ENCODE results near the gene FGD2. TPM values are rescaled to one million over a fixed set of nuclear protein-coding genes. Genes with fewer than 3 reads are reported as not detected.

FGD2 gene
- total and polyA plus RNA-seq, 8 donors, result 0.98 to 13.2 (median 2.8) TPM

GRCh38 chr6:36963451-36964290 lies 41.8 kb upstream of the FGD2 start:
- Histone ChIP-seq H3K27me3 (no peaks in the 10 kb centered on the region), H3K9me3 (no peaks in the 10 kb centered on the region), H3K27ac (peak overlapping the region in 1 of 4 donors; percentile 19), H3K36me3 (peaks cover 0 to 6% (median 6%) of the 10 kb centered on the region in 3 donors), H3K4me1 (peaks cover 0 to 8% (median 0%) of the 10 kb centered on the region in 3 donors), H3K4me3 (no peak overlapping the region)
- no peak for TF ChIP-seq CTCF (IDR thresholded peaks at IDR 0.05)
- ATAC-seq (peak; percentile 42 to 65 (median 54)), DNase-seq (peak in 4 of 6 donors; percentile 41 to 81 (median 73)), FAIRE-seq (no peak)
- WGBS, 2 donors, result 52 to 57% methylated on average over 11 of the region's 11 CpGs
- intact Hi-C loops (cut with DNase I), result no loop called here

- H3K9me3 ChIP-seq, result no peaks in the 10 kb centered on the region
- peak in 1 of 6 donors; percentile 62 for DNase-seq
- peaks cover 0 to 8% (median 0%) of the 10 kb centered on the region in 3 donors for H3K4me1 ChIP-seq
- H3K27ac ChIP-seq, result no peak overlapping the region
- intact Hi-C loops (cut with DNase I), result no loop called here
- H3K27me3 ChIP-seq, result no peaks in the 10 kb centered on the region
- TF ChIP-seq CTCF (IDR thresholded peaks at IDR 0.05), result no peak
- H3K4me3 ChIP-seq, result no peak overlapping the region
- FAIRE-seq, result no peak
- H3K36me3 ChIP-seq, result peaks cover 0 to 12% (median 12%) of the 10 kb centered on the region in 3 donors
- ATAC-seq, result no peak
- 86 to 91% methylated on average over 6 of the region's 6 CpGs for WGBS, 2 donors
Observed at GRCh38 chr6:36964349-36964748, 41.1 kb upstream of the FGD2 start.

GRCh38 chr6:36964908-36965307 lies 40.5 kb upstream of the FGD2 start:
- no peaks in the 10 kb centered on the region for H3K9me3 ChIP-seq
- ATAC-seq (no peak), DNase-seq (no peak), FAIRE-seq (no peak)
- no peak for TF ChIP-seq CTCF (IDR thresholded peaks at IDR 0.05)
- WGBS, 2 donors, result 80 to 87% methylated on average over 4 of the region's 4 CpGs
- intact Hi-C loops (cut with DNase I), result no loop called here
- H3K4me3 ChIP-seq, result no peak overlapping the region
- no peaks in the 10 kb centered on the region for H3K27me3 ChIP-seq
- no peak overlapping the region for H3K27ac ChIP-seq
- peaks cover 0 to 8% (median 0%) of the 10 kb centered on the region in 3 donors for H3K4me1 ChIP-seq
- peaks cover 3 to 18% (median 16%) of the 10 kb centered on the region in 3 donors for H3K36me3 ChIP-seq

- Histone ChIP-seq H3K27ac (no peak overlapping the region), H3K4me3 (no peak overlapping the region), H3K4me1 (peaks cover 0 to 8% (median 0%) of the 10 kb centered on the region in 3 donors), H3K9me3 (no peaks in the 10 kb centered on the region), H3K27me3 (no peaks in the 10 kb centered on the region), H3K36me3 (peaks cover 7 to 42% (median 38%) of the 10 kb centered on the region in 3 donors)
- peak in 2 of 4 donors; percentile 14 to 34 for ATAC-seq
- FAIRE-seq, result no peak
- DNase-seq, result no peak
- 70 to 81% methylated on average over 3 of the region's 3 CpGs for WGBS, 2 donors
- intact Hi-C loops (cut with DNase I), result no loop called here
- no peak for TF ChIP-seq CTCF (IDR thresholded peaks at IDR 0.05)
Observed at GRCh38 chr6:36967301-36967700, 38.2 kb upstream of the FGD2 start.

GRCh38 chr6:36967757-36968156 lies 37.7 kb upstream of the FGD2 start:
- no peak overlapping the region for H3K27ac ChIP-seq
- DNase-seq (no peak), FAIRE-seq (no peak), ATAC-seq (no peak)
- no peak overlapping the region for H3K4me3 ChIP-seq
- WGBS, 2 donors, result 87 to 93% methylated on average over 4 of the region's 4 CpGs
- intact Hi-C loops (cut with DNase I), result no loop called here
- no peaks in the 10 kb centered on the region for H3K27me3 ChIP-seq
- H3K36me3 ChIP-seq, result peaks cover 7 to 46% (median 41%) of the 10 kb centered on the region in 3 donors
- H3K4me1 ChIP-seq, result peaks cover 0 to 8% (median 0%) of the 10 kb centered on the region in 3 donors
- no peaks in the 10 kb centered on the region for H3K9me3 ChIP-seq
- no peak for TF ChIP-seq CTCF (IDR thresholded peaks at IDR 0.05)
